GM23338 (cell line): ENCODE data around the gene JUNB. TPM values are rescaled to one million over a fixed set of nuclear protein-coding genes. Genes with fewer than 3 reads are reported as not detected.
A peak's percentile ranks its signal among the peaks of the same experiment; 100 is the strongest.

Source experiments
- ATAC-seq: fragments of 200-7000 bp; cut with Tn5 transposase; 3 replicates; pipeline ENCODE4 v1.9.1; 2020
- DNase-seq: peaks from one replicate; pipeline ENCODE4 v3.0.0-alpha.2; 2015; ENCODE audit warnings: low spot score
- H2AFZ ChIP-seq: fragments of 200-600 bp; sonication (generic); 2 replicates; pipeline ENCODE4 v1.8.0; 2016; ENCODE audit warnings: antibody characterized with exemption, mild to moderate bottlenecking, moderate library complexity
- H3F3A ChIP-seq: fragments of 200-600 bp; sonication (generic); replicated peaks from 2 replicates; pipeline ENCODE4 v1.8.0; 2017; ENCODE audit warnings: antibody characterized with exemption, mixed run types, low read depth
- H3K27ac ChIP-seq: fragments of 200-600 bp; sonication (generic); 2 replicates; pipeline ENCODE4 v1.6.1; 2016; ENCODE audit warnings: low read depth
- H3K27me3 ChIP-seq: fragments of 200-600 bp; sonication (generic); 2 replicates; pipeline ENCODE4 v1.8.0; 2016; ENCODE audit warnings: mild to moderate bottlenecking, mixed run types, moderate library complexity; ENCODE audit not compliant: insufficient read depth
- H3K36me3 ChIP-seq: fragments of 200-600 bp; sonication (generic); 2 replicates; pipeline ENCODE4 v1.8.0; 2016; ENCODE audit warnings: mild to moderate bottlenecking; ENCODE audit not compliant: insufficient read depth
- H3K4me1 ChIP-seq: fragments of 200-600 bp; sonication (generic); 2 replicates; pipeline ENCODE4 v1.8.0; 2016; ENCODE audit warnings: mild to moderate bottlenecking, moderate library complexity; ENCODE audit not compliant: insufficient read depth
- H3K4me2 ChIP-seq: fragments of 200-600 bp; sonication (generic); 2 replicates; pipeline ENCODE4 v1.7.1; 2017; ENCODE audit warnings: mixed run types
- H3K4me3 ChIP-seq: fragments of 200-600 bp; sonication (generic); 2 replicates; pipeline ENCODE4 v1.6.1; 2016; ENCODE audit warnings: mixed run types
- H3K79me2 ChIP-seq: fragments of 200-600 bp; sonication (generic); replicated peaks from 2 replicates; pipeline ENCODE4 v1.8.0; 2017; ENCODE audit warnings: mild to moderate bottlenecking; ENCODE audit not compliant: insufficient read depth
- H3K9me2 ChIP-seq: fragments of 200-600 bp; sonication (generic); 2 replicates; pipeline ENCODE4 v1.8.0; 2017; ENCODE audit not compliant: insufficient read depth
- H4K20me1 ChIP-seq: fragments of 200-600 bp; sonication (generic); replicated peaks from 2 replicates; pipeline ENCODE4 v1.8.0; 2017; ENCODE audit warnings: mild to moderate bottlenecking; ENCODE audit not compliant: insufficient read depth
- H3K27ac Mint-ChIP-seq: 2 replicates; pipeline ENCODE4 v1.8.0; 2020; ENCODE audit warnings: inconsistent platforms, mild to moderate bottlenecking, moderate library complexity, mixed read lengths
- H3K27me3 Mint-ChIP-seq: 3 replicates; pipeline ENCODE4 v1.8.0; 2022; ENCODE audit warnings: low read depth, mild to moderate bottlenecking, moderate library complexity, mixed read lengths, inconsistent platforms; ENCODE audit not compliant: insufficient read depth, poor library complexity
- H3K36me3 Mint-ChIP-seq: 3 replicates; pipeline ENCODE4 v1.8.0; 2021; ENCODE audit warnings: low read depth, mild to moderate bottlenecking, inconsistent platforms, moderate library complexity, mixed read lengths
- H3K4me1 Mint-ChIP-seq: 3 replicates; pipeline ENCODE4 v1.8.0; 2020; ENCODE audit warnings: mild to moderate bottlenecking, inconsistent platforms, mixed read lengths
- H3K4me3 Mint-ChIP-seq: 3 replicates; pipeline ENCODE4 v1.8.0; 2021; ENCODE audit warnings: moderate library complexity, mild to moderate bottlenecking, inconsistent platforms, mixed read lengths
- H3K9me3 Mint-ChIP-seq: 3 replicates; pipeline ENCODE4 v1.8.0; 2020; ENCODE audit warnings: moderate library complexity, mild to moderate bottlenecking, inconsistent platforms, mixed read lengths
- POLR2AphosphoS5 ChIP-seq: IDR thresholded peaks from 2 replicates; pipeline ENCODE4 v1.6.1; 2016; ENCODE audit warnings: antibody characterized with exemption, low read depth
- STAT1 ChIP-seq: IDR thresholded peaks from one replicate; pipeline ENCODE4 v1.6.1; 2016; ENCODE audit warnings: antibody characterized with exemption; ENCODE audit not compliant: unreplicated experiment
- ZNF114 ChIP-seq: fragments of 250-450 bp; sonication (Bioruptor Pico); IDR thresholded peaks from 2 replicates; pipeline ENCODE4 v1.5.0; 2020; ENCODE audit warnings: mild to moderate bottlenecking, moderate library complexity
- polyA plus RNA-seq: library from polyadenylated mRNA; unstranded; fragments of >200 nt; fragmentation: Nextera tagmentation; extraction: Ambion mirVana; gene quantifications from 2 replicates; pipeline ENCODE4 v1.2.1, GENCODE V29; 2016
- total RNA-seq: library from RNA; depleted of rRNA; stranded (reverse); fragments of >200 nt; shearing (Covaris generic); gene quantifications from 2 replicates; pipeline ENCODE4 v1.2.3, GENCODE V29; 2014
- TF ChIP-seq, protein P1 (sequence below): IDR thresholded peaks from one replicate; pipeline ENCODE4 v1.6.1; 2018; ENCODE audit warnings: antibody characterized with exemption; ENCODE audit not compliant: unreplicated experiment
- TF ChIP-seq, protein P2 (sequence below), 2 experiments: fragments of 200-600 bp in 1 of 2; sonication (generic) in 1 of 2; conservative IDR thresholded peaks; 2 replicates each; pipeline versions ENCODE4 v1.5.1 to v1.6.1; 2016 to 2017; ENCODE audit warnings: antibody characterized with exemption in 2 of 2, low read depth in 2 of 2, mild to moderate bottlenecking in 2 of 2, moderate library complexity in 1 of 2
- TF ChIP-seq, protein P3 (sequence below): IDR thresholded peaks from 2 replicates; pipeline ENCODE4 v1.6.1; 2016; ENCODE audit warnings: antibody characterized with exemption

The JUNB gene
- total and polyA plus RNA-seq, 2 experiments from 2014 or later: 7.7 to 20.2 TPM

DNA sequence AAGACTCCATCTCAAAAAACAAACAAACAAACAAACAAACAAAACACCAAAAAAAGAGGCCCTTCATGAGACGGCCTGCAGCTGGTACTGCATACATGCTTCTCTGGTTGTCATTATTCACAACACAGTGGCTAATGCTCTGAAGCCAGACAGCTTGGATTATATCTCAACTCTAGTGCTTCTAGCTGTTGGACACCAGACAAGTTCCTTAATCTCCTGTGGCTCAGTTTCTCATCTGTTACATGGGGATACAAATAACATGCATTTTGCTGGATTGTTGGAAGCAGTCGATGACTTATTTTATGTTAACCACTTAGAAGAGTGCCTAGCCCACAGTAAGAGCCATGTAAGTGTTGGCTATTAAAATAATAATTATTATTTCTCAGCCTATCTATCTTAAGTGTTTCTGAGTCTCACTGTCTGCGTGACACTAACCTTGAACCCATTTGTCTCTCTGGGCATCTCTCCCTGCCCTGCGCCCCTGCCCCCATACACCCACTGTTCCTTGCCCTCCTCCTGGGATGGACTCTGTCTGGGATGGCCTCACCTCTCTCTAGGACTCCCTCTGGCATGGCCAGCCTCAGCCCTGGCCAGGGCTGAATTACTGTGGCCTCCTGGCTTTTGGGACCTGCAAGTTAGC, 3.1 kb upstream of the JUNB start (continued):
- TF ChIP-seq ZNF114 (CRISPR knock-in tag): no peak
- TF ChIP-seq, protein P1, sequence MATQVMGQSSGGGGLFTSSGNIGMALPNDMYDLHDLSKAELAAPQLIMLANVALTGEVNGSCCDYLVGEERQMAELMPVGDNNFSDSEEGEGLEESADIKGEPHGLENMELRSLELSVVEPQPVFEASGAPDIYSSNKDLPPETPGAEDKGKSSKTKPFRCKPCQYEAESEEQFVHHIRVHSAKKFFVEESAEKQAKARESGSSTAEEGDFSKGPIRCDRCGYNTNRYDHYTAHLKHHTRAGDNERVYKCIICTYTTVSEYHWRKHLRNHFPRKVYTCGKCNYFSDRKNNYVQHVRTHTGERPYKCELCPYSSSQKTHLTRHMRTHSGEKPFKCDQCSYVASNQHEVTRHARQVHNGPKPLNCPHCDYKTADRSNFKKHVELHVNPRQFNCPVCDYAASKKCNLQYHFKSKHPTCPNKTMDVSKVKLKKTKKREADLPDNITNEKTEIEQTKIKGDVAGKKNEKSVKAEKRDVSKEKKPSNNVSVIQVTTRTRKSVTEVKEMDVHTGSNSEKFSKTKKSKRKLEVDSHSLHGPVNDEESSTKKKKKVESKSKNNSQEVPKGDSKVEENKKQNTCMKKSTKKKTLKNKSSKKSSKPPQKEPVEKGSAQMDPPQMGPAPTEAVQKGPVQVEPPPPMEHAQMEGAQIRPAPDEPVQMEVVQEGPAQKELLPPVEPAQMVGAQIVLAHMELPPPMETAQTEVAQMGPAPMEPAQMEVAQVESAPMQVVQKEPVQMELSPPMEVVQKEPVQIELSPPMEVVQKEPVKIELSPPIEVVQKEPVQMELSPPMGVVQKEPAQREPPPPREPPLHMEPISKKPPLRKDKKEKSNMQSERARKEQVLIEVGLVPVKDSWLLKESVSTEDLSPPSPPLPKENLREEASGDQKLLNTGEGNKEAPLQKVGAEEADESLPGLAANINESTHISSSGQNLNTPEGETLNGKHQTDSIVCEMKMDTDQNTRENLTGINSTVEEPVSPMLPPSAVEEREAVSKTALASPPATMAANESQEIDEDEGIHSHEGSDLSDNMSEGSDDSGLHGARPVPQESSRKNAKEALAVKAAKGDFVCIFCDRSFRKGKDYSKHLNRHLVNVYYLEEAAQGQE: no peak

DNA sequence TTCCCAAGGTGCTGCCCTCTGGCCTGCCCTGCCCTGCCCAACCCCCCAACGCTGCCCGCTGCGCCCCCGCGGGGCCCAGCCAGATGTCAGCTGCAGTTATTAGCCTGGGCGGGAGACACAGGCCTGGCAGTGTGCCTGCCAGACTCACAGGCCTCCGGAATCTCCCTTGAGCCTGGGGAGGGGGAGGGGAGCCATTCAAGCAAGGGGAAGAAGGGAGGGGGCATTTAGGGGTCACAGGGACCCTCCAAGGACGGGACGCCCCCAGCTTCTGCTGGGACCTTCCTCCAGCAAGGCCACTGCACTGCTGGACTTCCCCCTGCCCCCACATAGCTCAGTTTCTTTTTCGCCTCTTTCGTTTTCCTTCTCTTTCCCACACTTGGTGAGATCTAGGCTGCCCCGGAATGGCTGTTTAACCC, 2.6 kb upstream of the JUNB start:
- H3K9me3 Mint-ChIP-seq: peaks cover 3% of the 10 kb centered on the region; the same call in 2 of the 3 replicates
- H3K36me3 ChIP-seq: no peaks in the 10 kb centered on the region
- ATAC-seq: peak; percentile 0; the same call in 1 of the 3 replicates
- peaks cover 29% of the 10 kb centered on the region; the same call in 1 of the 2 replicates for H3F3A ChIP-seq
- H3K4me1 Mint-ChIP-seq: peaks cover 23% of the 10 kb centered on the region
- peak overlapping the region; percentile 79 for H3K4me3 Mint-ChIP-seq
- H3K4me3 ChIP-seq: peak overlapping the region; percentile 83
- H3K79me2 ChIP-seq: no peaks in the 10 kb centered on the region
- peak; percentile 72 for DNase-seq
- H3K27ac Mint-ChIP-seq: peak overlapping the region; percentile 75
- 0 out of 2 replicates have a peak overlapping the region, but pooled peaks have one; percentile 5 for H2AFZ ChIP-seq
- peaks cover 31% of the 10 kb centered on the region for H3K4me1 ChIP-seq
- peak overlapping the region; percentile 85 for H3K27ac ChIP-seq
- H3K27me3 Mint-ChIP-seq: peaks cover 37% of the 10 kb centered on the region
- peaks cover 27% of the 10 kb centered on the region for H3K27me3 ChIP-seq
- 0 out of 2 replicates have a peak, but pooled peaks have one; percentile 27 for TF ChIP-seq POLR2AphosphoS5
- TF ChIP-seq, protein P2, sequence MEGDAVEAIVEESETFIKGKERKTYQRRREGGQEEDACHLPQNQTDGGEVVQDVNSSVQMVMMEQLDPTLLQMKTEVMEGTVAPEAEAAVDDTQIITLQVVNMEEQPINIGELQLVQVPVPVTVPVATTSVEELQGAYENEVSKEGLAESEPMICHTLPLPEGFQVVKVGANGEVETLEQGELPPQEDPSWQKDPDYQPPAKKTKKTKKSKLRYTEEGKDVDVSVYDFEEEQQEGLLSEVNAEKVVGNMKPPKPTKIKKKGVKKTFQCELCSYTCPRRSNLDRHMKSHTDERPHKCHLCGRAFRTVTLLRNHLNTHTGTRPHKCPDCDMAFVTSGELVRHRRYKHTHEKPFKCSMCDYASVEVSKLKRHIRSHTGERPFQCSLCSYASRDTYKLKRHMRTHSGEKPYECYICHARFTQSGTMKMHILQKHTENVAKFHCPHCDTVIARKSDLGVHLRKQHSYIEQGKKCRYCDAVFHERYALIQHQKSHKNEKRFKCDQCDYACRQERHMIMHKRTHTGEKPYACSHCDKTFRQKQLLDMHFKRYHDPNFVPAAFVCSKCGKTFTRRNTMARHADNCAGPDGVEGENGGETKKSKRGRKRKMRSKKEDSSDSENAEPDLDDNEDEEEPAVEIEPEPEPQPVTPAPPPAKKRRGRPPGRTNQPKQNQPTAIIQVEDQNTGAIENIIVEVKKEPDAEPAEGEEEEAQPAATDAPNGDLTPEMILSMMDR (conservative IDR thresholded peaks at IDR 0.05; ENCODE audit: low read depth in 2 of 2): no peak; a peak in 1 of 4 replicates
- TF ChIP-seq STAT1: no peak
- TF ChIP-seq, protein P3, sequence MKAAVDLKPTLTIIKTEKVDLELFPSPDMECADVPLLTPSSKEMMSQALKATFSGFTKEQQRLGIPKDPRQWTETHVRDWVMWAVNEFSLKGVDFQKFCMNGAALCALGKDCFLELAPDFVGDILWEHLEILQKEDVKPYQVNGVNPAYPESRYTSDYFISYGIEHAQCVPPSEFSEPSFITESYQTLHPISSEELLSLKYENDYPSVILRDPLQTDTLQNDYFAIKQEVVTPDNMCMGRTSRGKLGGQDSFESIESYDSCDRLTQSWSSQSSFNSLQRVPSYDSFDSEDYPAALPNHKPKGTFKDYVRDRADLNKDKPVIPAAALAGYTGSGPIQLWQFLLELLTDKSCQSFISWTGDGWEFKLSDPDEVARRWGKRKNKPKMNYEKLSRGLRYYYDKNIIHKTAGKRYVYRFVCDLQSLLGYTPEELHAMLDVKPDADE: no peak
- no peaks in the 10 kb centered on the region for H4K20me1 ChIP-seq
- peak overlapping the region; percentile 96 for H3K4me2 ChIP-seq
- H3K36me3 Mint-ChIP-seq: no peaks in the 10 kb centered on the region; the same call in 2 of the 3 replicates
- H3K9me2 ChIP-seq: no peaks in the 10 kb centered on the region
